Activated T-helper 2 cell treated with anti-CD3 and anti-CD28 coated beads, Interferon-gamma antibody, Interleukin-2, Interleukin-4, amounts not matched to agents 10 μg/mL and 5 μg/mL and 100 μg/mL, durations not matched to agents 14 hours and 24 hours and 36 hours (primary cell): ENCODE measurements around the gene GBGT1. TPM values are rescaled to one million over a fixed set of nuclear protein-coding genes. Genes with fewer than 3 reads are reported as not detected.

ENCODE experiments used
- DNase-seq: peaks from one replicate; pipeline ENCODE4 v3.0.0; 2021; ENCODE audit warnings: low spot score
- H3K27ac Mint-ChIP-seq: one replicate; pipeline ENCODE4 v1.8.0; 2021; ENCODE audit warnings: mixed read lengths
- H3K27me3 Mint-ChIP-seq: one replicate; pipeline ENCODE4 v1.8.0; 2021; ENCODE audit warnings: low read depth, mixed read lengths
- H3K36me3 Mint-ChIP-seq: one replicate; pipeline ENCODE4 v1.8.0; 2021; ENCODE audit warnings: low read depth, mixed read lengths
- H3K4me1 Mint-ChIP-seq: one replicate; pipeline ENCODE4 v1.8.0; 2021; ENCODE audit warnings: low read depth, mixed read lengths
- H3K4me3 Mint-ChIP-seq: one replicate; pipeline ENCODE4 v1.8.0; 2021; ENCODE audit warnings: low read depth, mild to moderate bottlenecking, moderate library complexity, mixed read lengths
- H3K9me3 Mint-ChIP-seq: one replicate; pipeline ENCODE4 v1.8.0; 2021; ENCODE audit warnings: mixed read lengths
- intact Hi-C: fragments of 100-400 bp; cut with micrococcal nuclease; formaldehyde crosslinking; loops from one replicate; pipeline ENCODE4 v1.15.1; 2023
- total RNA-seq: library from RNA; stranded (reverse); gene quantifications from 2 replicates; pipeline ENCODE4 v1.2.3, GENCODE V29; 2022

Gene GBGT1
- total RNA-seq, 1 donor from 2014 or later: 6.8 TPM

DNA sequence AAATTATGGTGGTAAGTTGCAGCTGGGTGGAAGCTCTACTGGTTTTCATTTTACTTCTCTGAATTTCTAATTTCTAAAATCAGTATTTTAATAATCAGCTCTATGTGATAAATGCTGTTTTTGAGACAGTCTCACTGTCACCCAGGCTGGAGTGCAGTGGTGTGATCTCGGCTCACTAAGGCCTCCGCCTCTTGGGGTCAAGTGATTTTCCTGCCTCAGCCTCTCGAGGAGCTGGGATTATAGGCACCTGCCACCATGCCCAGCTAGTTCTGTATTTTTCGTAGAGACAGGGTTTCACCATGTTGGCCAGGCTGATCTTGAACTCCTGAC is 41.1 kb downstream of the GBGT1 start:
- Mint-ChIP-seq H3K4me1 (peaks cover 34% of the 10 kb centered on the region), H3K36me3 (peaks cover 14% of the 10 kb centered on the region), H3K27ac (peak overlapping the region; percentile 30), H3K4me3 (no peak overlapping the region), H3K27me3 (no peaks in the 10 kb centered on the region), H3K9me3 (no peaks in the 10 kb centered on the region)
- intact Hi-C loops: no loop called here
- no peak for DNase-seq

DNA sequence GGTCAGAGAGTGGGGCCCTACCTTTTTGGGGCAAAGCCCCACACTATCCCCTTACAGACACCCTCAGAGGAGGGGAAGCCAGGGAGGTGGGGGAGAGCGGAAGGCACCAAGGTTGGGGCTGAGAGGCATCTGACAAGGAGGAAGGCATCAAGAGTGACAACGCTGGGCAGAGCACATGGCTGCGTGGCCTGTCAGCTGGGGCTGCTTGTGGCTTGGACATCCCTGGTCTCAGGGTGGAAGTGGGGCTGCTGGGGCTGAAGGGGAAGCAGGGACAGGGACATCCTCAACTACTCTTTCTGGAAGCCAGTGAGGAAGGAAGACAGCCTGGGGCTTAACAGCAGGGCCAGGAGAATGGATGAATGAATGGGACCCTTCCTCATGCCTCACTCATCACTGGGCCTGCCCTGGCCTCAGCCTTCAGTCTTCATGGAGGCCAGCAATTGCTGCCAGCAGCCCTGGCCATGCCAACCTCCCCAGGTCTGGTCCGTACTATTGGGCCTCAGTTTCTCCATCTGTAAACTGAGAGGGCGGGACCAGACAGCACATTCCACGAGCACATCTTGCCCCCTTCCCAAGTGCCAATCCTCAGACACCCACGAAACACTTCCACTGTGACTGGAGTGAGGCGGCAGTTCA is 41.7 kb downstream of the GBGT1 start:
- Mint-ChIP-seq H3K27me3 (no peaks in the 10 kb centered on the region), H3K9me3 (no peaks in the 10 kb centered on the region), H3K27ac (peak overlapping the region; percentile 66), H3K4me3 (peak overlapping the region; percentile 34), H3K36me3 (peaks cover 17% of the 10 kb centered on the region), H3K4me1 (peaks cover 36% of the 10 kb centered on the region)
- intact Hi-C loops: loop anchor here (1.0 kb wide), 2 partner anchors 11 to 27 kb away; no protein-coding TSS in a partner anchor
- DNase-seq: no peak

- H3K4me3 Mint-ChIP-seq: peak within 1 kb of the TSS; percentile 80
- peak; percentile 80 for DNase-seq
- intact Hi-C loops: loop anchor here (1.0 kb wide), 2 partner anchors 12 to 28 kb away; no protein-coding TSS in a partner anchor
- H3K27me3 Mint-ChIP-seq: no peaks in the 10 kb centered on the region
- H3K36me3 Mint-ChIP-seq: peaks cover 14% of the 10 kb centered on the region
- peaks cover 34% of the 10 kb centered on the region for H3K4me1 Mint-ChIP-seq
- H3K27ac Mint-ChIP-seq: peak within 1 kb of the TSS; percentile 66
- H3K9me3 Mint-ChIP-seq: no peaks in the 10 kb centered on the region
Observed at GRCh38 chr9:133121198-133121914, 42.4 kb downstream of the GBGT1 start, which contains the start of gene RALGDS. TSS of gene RALGDS (minus strand) at chr9:133121240. CDS start at chr9:133121154, 86 bp downstream.

DNA sequence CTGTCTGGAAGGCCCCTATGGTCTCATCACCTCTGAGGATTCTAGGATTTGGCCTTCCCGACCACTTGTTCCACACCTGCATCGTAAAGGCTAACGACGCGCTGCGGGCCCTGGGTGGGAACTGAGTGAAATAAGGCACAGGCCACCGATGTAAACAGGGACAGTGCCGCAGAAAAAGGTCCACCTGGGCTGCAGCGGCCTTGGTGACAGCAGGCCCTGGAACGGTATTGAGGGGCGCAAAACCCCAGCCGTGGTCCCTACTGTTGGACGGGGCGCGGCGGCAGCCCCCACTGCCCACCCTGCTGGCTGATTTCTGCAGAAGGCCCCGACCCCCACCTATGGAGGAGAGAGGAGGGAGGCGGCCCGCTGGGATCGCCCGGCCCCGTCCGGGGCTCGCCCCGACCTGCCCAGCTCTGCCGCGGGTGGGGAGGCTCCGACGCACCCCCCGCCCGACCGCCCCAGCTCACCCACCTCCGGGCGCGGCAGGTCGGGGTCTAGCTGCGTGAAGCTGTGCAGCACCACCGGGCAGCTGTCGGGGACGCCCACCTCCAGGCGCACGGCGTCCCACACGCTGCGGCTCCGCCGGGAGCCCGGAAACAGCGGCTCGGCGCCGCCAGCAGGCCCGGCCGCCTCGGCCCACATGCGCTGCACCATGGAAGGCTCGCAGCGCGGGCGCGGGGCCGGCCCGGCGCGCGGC is 43.1 kb downstream of the GBGT1 start:
- H3K27ac Mint-ChIP-seq: peak overlapping the region; percentile 59
- H3K27me3 Mint-ChIP-seq: no peaks in the 10 kb centered on the region
- peaks cover 34% of the 10 kb centered on the region for H3K4me1 Mint-ChIP-seq
- DNase-seq: no peak
- no peaks in the 10 kb centered on the region for H3K9me3 Mint-ChIP-seq
- intact Hi-C loops: loop anchor here (1.0 kb wide), 2 partner anchors 13 to 29 kb away; no protein-coding TSS in a partner anchor
- H3K36me3 Mint-ChIP-seq: peaks cover 13% of the 10 kb centered on the region
- peak overlapping the region; percentile 80 for H3K4me3 Mint-ChIP-seq

GRCh38 chr9:133119846-133120500 is 43.7 kb downstream of the GBGT1 start:
- Mint-ChIP-seq H3K27ac (peak overlapping the region; percentile 35), H3K27me3 (no peaks in the 10 kb centered on the region), H3K4me1 (peaks cover 39% of the 10 kb centered on the region), H3K36me3 (peaks cover 13% of the 10 kb centered on the region), H3K4me3 (peak overlapping the region; percentile 80), H3K9me3 (no peaks in the 10 kb centered on the region)
- no peak for DNase-seq
- intact Hi-C loops: no loop called here

GRCh38 chr9:133119103-133119845 is 44.4 kb downstream of the GBGT1 start:
- H3K36me3 Mint-ChIP-seq: peaks cover 10% of the 10 kb centered on the region
- H3K9me3 Mint-ChIP-seq: no peaks in the 10 kb centered on the region
- peaks cover 37% of the 10 kb centered on the region for H3K4me1 Mint-ChIP-seq
- no peak for DNase-seq
- intact Hi-C loops: no loop called here
- peak overlapping the region; percentile 80 for H3K4me3 Mint-ChIP-seq
- no peaks in the 10 kb centered on the region for H3K27me3 Mint-ChIP-seq
- H3K27ac Mint-ChIP-seq: peak overlapping the region; percentile 36

GRCh38 chr9:133118568-133118967 is 45.1 kb downstream of the GBGT1 start:
- peaks cover 34% of the 10 kb centered on the region for H3K4me1 Mint-ChIP-seq

DNA sequence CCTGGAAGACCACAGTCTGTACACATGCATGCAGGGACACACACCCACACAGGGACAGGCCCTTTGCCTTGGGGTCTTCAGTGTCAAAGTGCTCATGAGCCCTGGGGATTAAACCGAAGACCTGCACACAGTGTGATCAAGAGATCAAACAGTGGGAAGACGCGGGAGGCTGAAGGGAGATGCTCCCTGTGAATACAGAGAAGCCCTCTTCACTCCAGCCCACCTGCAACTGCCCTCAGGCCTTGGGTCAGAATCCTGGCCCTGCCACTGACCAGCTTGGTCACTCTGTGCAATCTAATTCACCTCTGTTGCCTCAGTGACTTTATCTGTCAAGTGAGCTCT is 45.6 kb downstream of the GBGT1 start:
- no peak overlapping the region for H3K4me3 Mint-ChIP-seq
- peak overlapping the region; percentile 55 for H3K27ac Mint-ChIP-seq
- no peak for DNase-seq
- H3K27me3 Mint-ChIP-seq: no peaks in the 10 kb centered on the region
- H3K36me3 Mint-ChIP-seq: peaks cover 10% of the 10 kb centered on the region
- intact Hi-C loops: no loop called here
- peaks cover 37% of the 10 kb centered on the region for H3K4me1 Mint-ChIP-seq
- H3K9me3 Mint-ChIP-seq: no peaks in the 10 kb centered on the region

More at GRCh38 chr9:133118568-133118967, 45.1 kb downstream of the GBGT1 start:
- intact Hi-C loops: no loop called here
- peak overlapping the region; percentile 60 for H3K27ac Mint-ChIP-seq
- no peaks in the 10 kb centered on the region for H3K9me3 Mint-ChIP-seq
- no peak for DNase-seq
- H3K27me3 Mint-ChIP-seq: no peaks in the 10 kb centered on the region
- peak overlapping the region; percentile 62 for H3K4me3 Mint-ChIP-seq
- peaks cover 10% of the 10 kb centered on the region for H3K36me3 Mint-ChIP-seq

- Mint-ChIP-seq H3K4me3 (no peak overlapping the region), H3K4me1 (peaks cover 38% of the 10 kb centered on the region), H3K9me3 (no peaks in the 10 kb centered on the region), H3K36me3 (peaks cover 10% of the 10 kb centered on the region), H3K27ac (peak overlapping the region; percentile 55), H3K27me3 (no peaks in the 10 kb centered on the region)
- no peak for DNase-seq
- intact Hi-C loops: no loop called here
Observed at GRCh38 chr9:133117271-133118178, 46.2 kb downstream of the GBGT1 start.

GRCh38 chr9:133116346-133117231 is 47.1 kb downstream of the GBGT1 start:
- Mint-ChIP-seq H3K27me3 (no peaks in the 10 kb centered on the region), H3K4me1 (peaks cover 35% of the 10 kb centered on the region), H3K36me3 (peaks cover 10% of the 10 kb centered on the region), H3K27ac (peak overlapping the region; percentile 75), H3K4me3 (no peak overlapping the region), H3K9me3 (no peaks in the 10 kb centered on the region)
- DNase-seq: no peak
- intact Hi-C loops: no loop called here
